Measurements from ENCODE around the gene UFC1.

The UFC1 gene

DNA sequence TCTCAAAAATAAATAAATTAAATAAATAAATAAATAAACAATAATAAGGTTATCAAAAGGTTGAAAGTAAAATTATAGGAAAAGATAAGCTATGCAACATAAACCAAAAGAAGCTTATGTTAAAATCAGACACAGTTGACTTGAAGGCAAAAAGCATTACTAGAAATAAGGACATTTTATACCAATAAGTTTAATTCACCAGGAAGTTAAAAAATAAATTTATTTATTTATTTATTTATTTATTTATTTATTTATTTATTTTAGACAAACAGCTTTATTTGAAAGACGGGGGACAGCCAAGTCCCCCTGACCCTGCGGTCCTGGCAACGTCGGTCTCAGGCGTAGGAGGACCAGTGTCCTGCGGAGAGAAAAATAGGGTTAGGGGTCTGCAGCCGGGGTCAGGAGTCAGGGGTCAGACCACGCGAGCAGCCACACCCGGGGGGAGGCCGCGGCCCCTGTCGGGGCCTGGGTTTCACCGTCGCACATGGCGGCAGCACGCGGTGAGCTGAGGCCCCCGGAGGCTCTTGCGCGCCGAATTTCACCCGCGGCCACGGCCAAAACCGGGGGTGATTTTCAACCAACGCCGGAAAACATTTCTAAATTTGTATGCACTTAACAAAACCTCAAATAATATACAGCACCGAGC, 12.9 kb upstream of the UFC1 start:
- Histone ChIP-seq H3K27me3 (no peaks in the 10 kb centered on the region), H3K4me3 (ENCODE audit: low read depth, low read length) (no peak overlapping the region), H3K36me3 (no peaks in the 10 kb centered on the region), H3K9me3 (no peaks in the 10 kb centered on the region), H3K4me1 (no peaks in the 10 kb centered on the region)
- no peak for DNase-seq
- TF ChIP-seq, protein P1, sequence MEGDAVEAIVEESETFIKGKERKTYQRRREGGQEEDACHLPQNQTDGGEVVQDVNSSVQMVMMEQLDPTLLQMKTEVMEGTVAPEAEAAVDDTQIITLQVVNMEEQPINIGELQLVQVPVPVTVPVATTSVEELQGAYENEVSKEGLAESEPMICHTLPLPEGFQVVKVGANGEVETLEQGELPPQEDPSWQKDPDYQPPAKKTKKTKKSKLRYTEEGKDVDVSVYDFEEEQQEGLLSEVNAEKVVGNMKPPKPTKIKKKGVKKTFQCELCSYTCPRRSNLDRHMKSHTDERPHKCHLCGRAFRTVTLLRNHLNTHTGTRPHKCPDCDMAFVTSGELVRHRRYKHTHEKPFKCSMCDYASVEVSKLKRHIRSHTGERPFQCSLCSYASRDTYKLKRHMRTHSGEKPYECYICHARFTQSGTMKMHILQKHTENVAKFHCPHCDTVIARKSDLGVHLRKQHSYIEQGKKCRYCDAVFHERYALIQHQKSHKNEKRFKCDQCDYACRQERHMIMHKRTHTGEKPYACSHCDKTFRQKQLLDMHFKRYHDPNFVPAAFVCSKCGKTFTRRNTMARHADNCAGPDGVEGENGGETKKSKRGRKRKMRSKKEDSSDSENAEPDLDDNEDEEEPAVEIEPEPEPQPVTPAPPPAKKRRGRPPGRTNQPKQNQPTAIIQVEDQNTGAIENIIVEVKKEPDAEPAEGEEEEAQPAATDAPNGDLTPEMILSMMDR (IDR thresholded peaks at IDR 0.05; ENCODE audit: low read depth, low read length) = no peak

DNA sequence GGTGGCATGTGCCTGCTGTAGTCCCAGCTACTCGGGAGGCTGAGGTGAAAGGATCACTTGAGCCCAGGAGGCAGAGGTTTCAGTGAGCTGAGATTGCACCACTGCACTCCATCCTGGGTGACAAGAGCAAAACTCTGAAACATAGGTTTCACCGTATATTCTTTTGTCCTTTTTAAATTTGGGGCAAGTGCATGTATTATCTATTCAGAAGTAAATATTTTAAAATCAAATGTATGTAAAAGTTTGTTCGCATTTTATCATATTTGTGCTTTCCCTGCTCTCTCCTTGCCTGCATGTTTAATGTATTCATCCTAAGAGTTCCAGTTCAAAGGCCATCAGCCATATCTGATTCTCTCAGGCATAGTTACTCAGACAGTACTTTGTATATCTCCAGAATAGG, 7.9 kb upstream of the UFC1 start:
- no peaks in the 10 kb centered on the region for H3K27me3 ChIP-seq
- no peaks in the 10 kb centered on the region for H3K36me3 ChIP-seq
- H3K4me1 ChIP-seq = no peaks in the 10 kb centered on the region
- no peak for DNase-seq
- H3K4me3 ChIP-seq (ENCODE audit: low read depth, low read length) = no peak overlapping the region
- TF ChIP-seq, protein P1 (IDR thresholded peaks at IDR 0.05; ENCODE audit: low read depth, low read length) = no peak
- H3K9me3 ChIP-seq = no peaks in the 10 kb centered on the region

GRCh38 chr1:161153176-161153575, 602 bp upstream of the UFC1 start:
- TF ChIP-seq, protein P1 (IDR thresholded peaks at IDR 0.05; ENCODE audit: low read depth, low read length) = no peak
- no peak for DNase-seq
- no peaks in the 10 kb centered on the region for H3K27me3 ChIP-seq
- no peaks in the 10 kb centered on the region for H3K36me3 ChIP-seq
- no peaks in the 10 kb centered on the region for H3K4me1 ChIP-seq
- H3K9me3 ChIP-seq = no peaks in the 10 kb centered on the region
- peak overlapping the region; percentile 82 for H3K4me3 ChIP-seq (ENCODE audit: low read depth, low read length)

DNA sequence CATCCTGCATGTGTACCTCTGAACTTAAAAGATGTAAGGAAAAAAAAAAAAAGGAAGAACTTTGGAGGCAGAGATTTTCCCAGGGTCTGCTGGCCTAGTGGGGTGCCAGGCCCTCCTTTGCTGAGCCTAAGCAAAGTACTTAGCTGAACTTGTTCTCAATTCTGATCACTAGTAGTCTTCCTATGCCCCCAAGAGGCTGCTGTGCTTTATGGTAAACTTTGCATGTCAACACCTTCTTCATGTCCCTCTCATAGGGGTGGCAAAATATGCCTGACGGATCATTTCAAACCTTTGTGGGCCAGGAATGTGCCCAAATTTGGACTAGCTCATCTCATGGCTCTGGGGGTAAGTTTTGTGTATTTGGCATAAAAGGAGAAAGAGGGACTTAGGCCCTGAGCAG, 4.1 kb downstream of the UFC1 start:
- H3K4me1 ChIP-seq = no peaks in the 10 kb centered on the region; the same call in 1 of the 2 replicates
- H3K36me3 ChIP-seq = no peaks in the 10 kb centered on the region; the same call in 1 of the 2 replicates
- TF ChIP-seq, protein P1 (IDR thresholded peaks at IDR 0.05; ENCODE audit: low read depth, low read length) = no peak
- no peak overlapping the region for H3K4me3 ChIP-seq (ENCODE audit: low read depth, low read length)
- H3K27me3 ChIP-seq = no peaks in the 10 kb centered on the region
- no peaks in the 10 kb centered on the region for H3K9me3 ChIP-seq
- no peak for DNase-seq

DNA sequence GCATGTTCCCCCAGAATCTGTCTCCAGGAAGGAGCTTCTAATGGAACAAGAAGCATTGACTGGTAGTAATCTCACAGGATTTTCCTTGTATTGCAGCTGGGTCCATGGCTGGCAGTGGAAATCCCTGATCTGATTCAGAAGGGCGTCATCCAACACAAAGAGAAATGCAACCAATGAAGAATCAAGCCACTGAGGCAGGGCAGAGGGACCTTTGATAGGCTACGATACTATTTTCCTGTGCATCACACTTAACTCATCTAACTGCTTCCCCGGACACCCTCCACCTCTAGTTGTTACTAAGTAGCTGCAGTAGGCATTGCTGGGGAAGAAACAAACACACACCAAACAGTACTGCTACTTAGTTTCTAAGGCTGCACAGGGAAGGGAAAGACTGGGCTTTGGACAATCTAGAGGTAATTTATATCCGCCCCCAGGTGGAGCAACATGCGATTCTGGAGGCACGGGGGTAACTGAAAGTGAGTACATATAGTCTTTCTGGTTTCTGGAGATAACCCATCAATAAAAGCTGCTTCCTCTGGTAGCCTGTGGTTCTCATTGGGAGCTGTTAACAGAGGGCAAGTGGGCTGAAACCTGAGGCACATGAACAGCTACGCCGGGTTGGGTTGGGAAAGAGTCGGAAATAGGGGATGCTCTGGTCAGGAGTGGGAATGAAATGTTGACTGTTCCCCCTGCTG, 4.7 kb downstream of the UFC1 start:
- no peaks in the 10 kb centered on the region for H3K27me3 ChIP-seq
- H3K4me1 ChIP-seq = no peaks in the 10 kb centered on the region; the same call in 1 of the 2 replicates
- TF ChIP-seq, protein P1 (IDR thresholded peaks at IDR 0.05; ENCODE audit: low read depth, low read length) = no peak
- peak overlapping the region; percentile 78 for H3K4me3 ChIP-seq (ENCODE audit: low read depth, low read length)
- no peak for DNase-seq
- H3K9me3 ChIP-seq = no peaks in the 10 kb centered on the region
- H3K36me3 ChIP-seq = no peaks in the 10 kb centered on the region; the same call in 1 of the 2 replicates
